ENCODE data around the gene GAS1. TPM values are rescaled to one million over a fixed set of nuclear protein-coding genes. Genes with fewer than 3 reads are reported as not detected.

The GAS1 gene
- total RNA-seq, 1 experiment from 2014 or later, result 57.5 TPM

- no peaks in the 10 kb centered on the region for H3K4me1 ChIP-seq (ENCODE audit: insufficient read depth, low read length, poor library complexity, severe bottlenecking)
- no peak overlapping the region for H3K4me3 ChIP-seq (ENCODE audit: low read depth, low read length, poor library complexity, severe bottlenecking)
- H3K9me3 ChIP-seq (ENCODE audit: low read depth, low read length, poor library complexity, severe bottlenecking), result no peaks in the 10 kb centered on the region
- POLR2A ChIA-PET (ENCODE audit: low non-redundant PET), result no interaction called here
- DNase-seq (ENCODE audit: low spot score), result no peak
- no peaks in the 10 kb centered on the region for H3K36me3 ChIP-seq (ENCODE audit: insufficient read depth, low read length, poor library complexity, severe bottlenecking)
- TF ChIP-seq EZH2 (IDR thresholded peaks at IDR 0.05; ENCODE audit: borderline replicate concordance, low read depth, low read length, poor library complexity, severe bottlenecking), result no peak
- TF ChIP-seq, protein P1, sequence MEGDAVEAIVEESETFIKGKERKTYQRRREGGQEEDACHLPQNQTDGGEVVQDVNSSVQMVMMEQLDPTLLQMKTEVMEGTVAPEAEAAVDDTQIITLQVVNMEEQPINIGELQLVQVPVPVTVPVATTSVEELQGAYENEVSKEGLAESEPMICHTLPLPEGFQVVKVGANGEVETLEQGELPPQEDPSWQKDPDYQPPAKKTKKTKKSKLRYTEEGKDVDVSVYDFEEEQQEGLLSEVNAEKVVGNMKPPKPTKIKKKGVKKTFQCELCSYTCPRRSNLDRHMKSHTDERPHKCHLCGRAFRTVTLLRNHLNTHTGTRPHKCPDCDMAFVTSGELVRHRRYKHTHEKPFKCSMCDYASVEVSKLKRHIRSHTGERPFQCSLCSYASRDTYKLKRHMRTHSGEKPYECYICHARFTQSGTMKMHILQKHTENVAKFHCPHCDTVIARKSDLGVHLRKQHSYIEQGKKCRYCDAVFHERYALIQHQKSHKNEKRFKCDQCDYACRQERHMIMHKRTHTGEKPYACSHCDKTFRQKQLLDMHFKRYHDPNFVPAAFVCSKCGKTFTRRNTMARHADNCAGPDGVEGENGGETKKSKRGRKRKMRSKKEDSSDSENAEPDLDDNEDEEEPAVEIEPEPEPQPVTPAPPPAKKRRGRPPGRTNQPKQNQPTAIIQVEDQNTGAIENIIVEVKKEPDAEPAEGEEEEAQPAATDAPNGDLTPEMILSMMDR (conservative IDR thresholded peaks at IDR 0.05; ENCODE audit: low read depth, low read length), result no peak
- no peaks in the 10 kb centered on the region for H3K27me3 ChIP-seq (replicated peaks; ENCODE audit: insufficient read depth, low read depth, low read length, poor library complexity)
- H3K27ac ChIP-seq (ENCODE audit: low read depth, low read length, poor library complexity, severe bottlenecking), result no peak overlapping the region
- intact Hi-C loops (cut with micrococcal nuclease; ENCODE audit: unreplicated experiment), result no loop called here
- BruUV-seq (replicated peaks), result no TSS peak
- CTCF ChIA-PET, result no interaction called here
These were observed 21.1 kb upstream of the GAS1 start for GRCh38 chr9:86968258-86968920.

- DNase-seq (ENCODE audit: low spot score), result no peak
- no peak for TF ChIP-seq EZH2 (IDR thresholded peaks at IDR 0.05; ENCODE audit: borderline replicate concordance, low read depth, low read length, poor library complexity, severe bottlenecking)
- TF ChIP-seq, protein P1 (conservative IDR thresholded peaks at IDR 0.05; ENCODE audit: low read depth, low read length), result no peak
- no peaks in the 10 kb centered on the region for H3K27me3 ChIP-seq (replicated peaks; ENCODE audit: insufficient read depth, low read depth, low read length, poor library complexity)
- H3K36me3 ChIP-seq (ENCODE audit: insufficient read depth, low read length, poor library complexity, severe bottlenecking), result no peaks in the 10 kb centered on the region
- CTCF ChIA-PET, result no interaction called here
- POLR2A ChIA-PET (ENCODE audit: low non-redundant PET), result no interaction called here
- H3K4me3 ChIP-seq (ENCODE audit: low read depth, low read length, poor library complexity, severe bottlenecking), result no peak overlapping the region
- BruUV-seq (replicated peaks), result no TSS peak
- no peak overlapping the region for H3K27ac ChIP-seq (ENCODE audit: low read depth, low read length, poor library complexity, severe bottlenecking)
- no peaks in the 10 kb centered on the region for H3K9me3 ChIP-seq (ENCODE audit: low read depth, low read length, poor library complexity, severe bottlenecking)
- no peaks in the 10 kb centered on the region for H3K4me1 ChIP-seq (ENCODE audit: insufficient read depth, low read length, poor library complexity, severe bottlenecking)
- intact Hi-C loops (cut with micrococcal nuclease; ENCODE audit: unreplicated experiment), result no loop called here
These were observed 19.7 kb upstream of the GAS1 start for GRCh38 chr9:86966852-86967511.

DNA sequence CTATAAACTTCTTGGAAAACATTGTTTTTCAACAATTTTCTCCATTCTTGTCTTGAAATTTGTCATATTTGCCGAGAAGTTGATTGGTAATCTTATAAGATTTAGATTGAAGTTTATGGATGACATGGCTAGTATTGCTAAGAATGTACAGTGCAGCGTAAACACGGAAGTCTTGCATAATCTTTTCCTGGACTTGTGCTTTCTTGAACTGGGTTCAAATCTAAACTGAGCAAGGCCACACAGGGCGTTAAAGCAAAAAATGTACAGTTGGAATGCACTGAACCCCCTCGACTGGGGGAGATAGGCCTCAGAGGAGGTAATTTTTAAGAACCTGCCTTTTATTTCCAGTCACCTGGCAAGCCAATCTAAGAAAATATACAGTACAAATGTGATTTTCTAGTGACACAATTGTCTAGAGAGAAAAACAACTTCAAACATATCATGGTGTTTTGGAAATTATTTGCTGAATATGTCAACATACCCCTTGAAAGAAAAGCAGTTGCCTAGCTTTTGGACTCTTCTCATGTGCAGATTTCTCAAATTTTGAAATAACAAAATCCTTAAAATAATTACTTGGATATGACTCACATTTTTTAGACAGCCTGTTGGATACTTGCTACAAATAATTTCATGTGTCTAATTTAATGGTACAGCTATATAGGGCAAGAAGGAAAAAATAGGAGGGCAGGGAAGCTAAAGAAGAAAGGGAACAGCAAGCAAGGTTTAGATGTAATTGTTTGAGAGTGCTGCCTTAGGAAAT, 18.5 kb upstream of the GAS1 start:
- intact Hi-C loops (cut with micrococcal nuclease; ENCODE audit: unreplicated experiment), result no loop called here
- no TSS peak for BruUV-seq (replicated peaks)
- Histone ChIP-seq H3K4me3 (ENCODE audit: low read depth, low read length, poor library complexity, severe bottlenecking) (no peak overlapping the region), H3K36me3 (ENCODE audit: insufficient read depth, low read length, poor library complexity, severe bottlenecking) (no peaks in the 10 kb centered on the region), H3K27ac (ENCODE audit: low read depth, low read length, poor library complexity, severe bottlenecking) (no peak overlapping the region), H3K4me1 (ENCODE audit: insufficient read depth, low read length, poor library complexity, severe bottlenecking) (no peaks in the 10 kb centered on the region), H3K9me3 (ENCODE audit: low read depth, low read length, poor library complexity, severe bottlenecking) (no peaks in the 10 kb centered on the region), H3K27me3 (replicated peaks; ENCODE audit: insufficient read depth, low read depth, low read length, poor library complexity) (no peaks in the 10 kb centered on the region)
- DNase-seq (ENCODE audit: low spot score), result no peak
- POLR2A ChIA-PET (ENCODE audit: low non-redundant PET), result no interaction called here
- no peak for TF ChIP-seq EZH2 (IDR thresholded peaks at IDR 0.05; ENCODE audit: borderline replicate concordance, low read depth, low read length, poor library complexity, severe bottlenecking)
- TF ChIP-seq, protein P1 (conservative IDR thresholded peaks at IDR 0.05; ENCODE audit: low read depth, low read length), result no peak
- CTCF ChIA-PET, result no interaction called here
